ENCODE data around the gene LIMK2. TPM values are rescaled to one million over a fixed set of nuclear protein-coding genes. Genes with fewer than 3 reads are reported as not detected.

The LIMK2 gene
- total RNA-seq, 2 donors from 2014 or later, result 38.4 to 76.8 TPM

Other genes with a start within 250 kb of the LIMK2 start
- gene MORC2, start 243.5 kb upstream of the LIMK2 start, total RNA-seq, result 10 to 100 TPM; 16.7 to 27.5 TPM
- gene TUG1, start 243.0 kb upstream of the LIMK2 start, total RNA-seq, result 100 to 1,000 TPM in 1 of 2 donors, 10 to 100 TPM in 1; 69.0 to 109 TPM
- 100 to 1,000 TPM; 632 to 946 TPM for gene SMTN, start 131.0 kb upstream of the LIMK2 start, total RNA-seq
- 1,000 to 10,000 TPM in 1 of 2 donors, 100 to 1,000 TPM in 1; 453 to 1,695 TPM for gene SELENOM, start 104.7 kb upstream of the LIMK2 start, total RNA-seq
- 1 to 10 TPM; 2.3 to 4.1 TPM for gene INPP5J, start 89.3 kb upstream of the LIMK2 start, total RNA-seq
- gene PLA2G3, start 71.8 kb upstream of the LIMK2 start, total RNA-seq, result not detected
- 10 to 100 TPM; 31.3 to 40.2 TPM for gene RNF185, start 52.1 kb upstream of the LIMK2 start, total RNA-seq
- gene PIK3IP1, start 80.2 kb downstream of the LIMK2 start, total RNA-seq, result 10 to 100 TPM; 56.3 to 57.9 TPM
- gene PATZ1, start 134.0 kb downstream of the LIMK2 start, total RNA-seq, result 10 to 100 TPM; 14.6 to 15.2 TPM
- 10 to 100 TPM; 37.5 to 38.8 TPM for gene DRG1, start 187.3 kb downstream of the LIMK2 start, total RNA-seq